Hepatocyte (in vitro differentiated cells): ENCODE data around the gene NDUFA7.

ENCODE experiments used
- EZH2 ChIP-seq: fragments of 200-600 bp; sonication (generic); IDR thresholded peaks from 2 replicates; pipeline ENCODE4 v1.6.1; 2016; ENCODE audit warnings: antibody characterized with exemption, mild to moderate bottlenecking, borderline replicate concordance
- EZH2phosphoT487 ChIP-seq: fragments of 200-600 bp; sonication (generic); IDR thresholded peaks from one replicate; pipeline ENCODE4 v1.6.1; 2018; ENCODE audit warnings: antibody characterized with exemption, mild to moderate bottlenecking, low read depth, moderate library complexity; ENCODE audit not compliant: unreplicated experiment, severe bottlenecking
- TF ChIP-seq, protein P1 (sequence below): fragments of 200-600 bp; sonication (generic); IDR thresholded peaks from 2 replicates; pipeline ENCODE4 v1.5.1; 2016; ENCODE audit warnings: antibody characterized with exemption, mild to moderate bottlenecking; ENCODE audit not compliant: poor library complexity

DNA sequence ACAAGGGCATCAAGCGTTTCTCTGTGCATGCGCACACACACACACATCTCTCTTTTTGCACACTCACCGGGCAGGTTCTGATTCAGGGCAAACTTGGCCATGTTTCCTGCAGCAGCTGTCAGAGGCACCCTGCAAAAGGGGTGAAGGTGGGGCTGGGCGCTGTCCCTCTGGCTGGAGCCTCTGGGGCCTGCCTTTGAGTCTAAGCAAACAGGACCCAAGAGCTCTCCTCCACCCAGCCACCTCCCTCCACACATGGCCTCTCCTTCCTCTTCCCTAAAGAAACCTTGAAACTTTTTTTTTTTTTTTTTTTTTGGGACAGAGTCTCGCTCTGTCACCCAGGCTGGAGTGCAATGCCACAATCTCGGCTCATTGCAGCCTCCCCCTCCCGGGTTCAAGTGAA is 16.6 kb upstream of the NDUFA7 start:
- TF ChIP-seq EZH2 (no peak), EZH2phosphoT487 (no peak)
- TF ChIP-seq, protein P1, sequence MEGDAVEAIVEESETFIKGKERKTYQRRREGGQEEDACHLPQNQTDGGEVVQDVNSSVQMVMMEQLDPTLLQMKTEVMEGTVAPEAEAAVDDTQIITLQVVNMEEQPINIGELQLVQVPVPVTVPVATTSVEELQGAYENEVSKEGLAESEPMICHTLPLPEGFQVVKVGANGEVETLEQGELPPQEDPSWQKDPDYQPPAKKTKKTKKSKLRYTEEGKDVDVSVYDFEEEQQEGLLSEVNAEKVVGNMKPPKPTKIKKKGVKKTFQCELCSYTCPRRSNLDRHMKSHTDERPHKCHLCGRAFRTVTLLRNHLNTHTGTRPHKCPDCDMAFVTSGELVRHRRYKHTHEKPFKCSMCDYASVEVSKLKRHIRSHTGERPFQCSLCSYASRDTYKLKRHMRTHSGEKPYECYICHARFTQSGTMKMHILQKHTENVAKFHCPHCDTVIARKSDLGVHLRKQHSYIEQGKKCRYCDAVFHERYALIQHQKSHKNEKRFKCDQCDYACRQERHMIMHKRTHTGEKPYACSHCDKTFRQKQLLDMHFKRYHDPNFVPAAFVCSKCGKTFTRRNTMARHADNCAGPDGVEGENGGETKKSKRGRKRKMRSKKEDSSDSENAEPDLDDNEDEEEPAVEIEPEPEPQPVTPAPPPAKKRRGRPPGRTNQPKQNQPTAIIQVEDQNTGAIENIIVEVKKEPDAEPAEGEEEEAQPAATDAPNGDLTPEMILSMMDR: no peak
